IPS-18a (cell line): ENCODE results near the gene BMP7.
"Not testable (repeated sequence)": the region's sequence is repeated elsewhere in the genome, so short reads cannot be mapped to it uniquely, and the experiment has no call there.

Experiments used
- H3K27ac ChIP-seq: one replicate; pipeline ENCODE4 v1.5.1; 2013; ENCODE audit warnings: low read length
- H3K27me3 ChIP-seq: one replicate; pipeline ENCODE4 v1.6.1; 2013; ENCODE audit warnings: mild to moderate bottlenecking, low read length; ENCODE audit not compliant: control insufficient read depth, insufficient read depth
- H3K36me3 ChIP-seq: one replicate; pipeline ENCODE4 v1.6.1; 2013; ENCODE audit warnings: low read depth, low read length; ENCODE audit not compliant: control insufficient read depth
- H3K4me1 ChIP-seq: one replicate; pipeline ENCODE4 v1.6.1; 2013; ENCODE audit warnings: low read depth, low read length; ENCODE audit not compliant: control insufficient read depth
- H3K4me3 ChIP-seq: one replicate; pipeline ENCODE4 v1.5.1; 2013; ENCODE audit warnings: low read length
- H3K9ac ChIP-seq: one replicate; pipeline ENCODE4 v1.6.1; 2013; ENCODE audit warnings: mild to moderate bottlenecking, low read length, moderate library complexity
- H3K9me3 ChIP-seq: one replicate; pipeline ENCODE4 v1.6.1; 2013; ENCODE audit warnings: low read depth, low read length; ENCODE audit not compliant: control insufficient read depth

BMP7 gene

DNA sequence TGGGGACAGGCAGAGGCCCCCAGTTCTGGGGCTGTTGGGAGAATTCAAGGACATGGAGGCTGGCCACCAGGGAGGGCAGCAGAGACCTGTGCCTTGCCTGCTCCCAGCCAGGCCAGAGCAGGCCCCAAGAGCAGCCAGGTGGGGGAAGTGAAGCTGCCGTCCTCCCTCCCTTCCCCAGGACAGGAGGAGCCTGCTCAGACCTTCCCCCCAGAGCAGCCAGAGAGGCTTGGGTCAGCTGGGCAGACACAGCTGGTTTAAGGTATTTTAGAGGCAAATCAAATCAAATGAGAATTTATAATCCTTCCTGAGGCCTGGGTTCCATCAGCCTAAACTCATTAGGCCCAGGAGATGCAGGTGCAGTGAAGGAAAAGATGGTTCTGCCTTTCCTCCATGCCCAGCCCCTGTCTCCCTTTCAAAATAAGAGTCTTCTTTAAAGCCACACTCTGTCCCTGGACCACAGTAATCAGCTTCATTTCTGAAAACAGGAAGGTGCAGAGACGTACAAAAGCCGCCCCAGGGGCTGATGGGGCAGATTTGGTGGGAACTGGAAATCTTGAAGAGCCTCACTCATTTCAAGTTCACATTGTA is 21.7 kb downstream of the BMP7 start:
- H3K27me3 ChIP-seq, result no peaks in the 10 kb centered on the region
- no peaks in the 10 kb centered on the region for H3K9me3 ChIP-seq
- H3K36me3 ChIP-seq, result no peaks in the 10 kb centered on the region
- peaks cover 8% of the 10 kb centered on the region for H3K4me1 ChIP-seq
- H3K27ac ChIP-seq, result no peak overlapping the region
- no peak overlapping the region for H3K4me3 ChIP-seq
- no peak overlapping the region for H3K9ac ChIP-seq

DNA sequence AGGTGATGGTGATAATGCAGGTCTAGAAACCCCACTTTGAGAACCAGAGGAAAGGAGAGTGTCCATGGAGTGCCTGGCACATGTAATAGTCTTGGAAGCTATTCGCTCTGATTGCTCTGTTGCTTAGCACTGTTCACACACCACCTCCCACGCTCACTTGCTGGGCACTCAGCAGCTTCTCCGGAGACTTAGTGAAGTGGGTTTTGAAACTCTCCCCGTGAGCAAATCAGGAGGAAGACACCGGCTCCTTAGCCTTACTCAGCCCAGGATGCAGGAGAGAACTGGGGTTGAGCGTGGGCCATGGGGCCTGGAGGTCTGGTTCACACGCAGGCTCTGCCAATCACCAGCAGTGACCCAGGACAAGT is 22.2 kb downstream of the BMP7 start:
- Histone ChIP-seq H3K9ac (no peak overlapping the region), H3K36me3 (no peaks in the 10 kb centered on the region), H3K27ac (no peak overlapping the region), H3K9me3 (no peaks in the 10 kb centered on the region), H3K27me3 (no peaks in the 10 kb centered on the region), H3K4me3 (no peak overlapping the region), H3K4me1 (peaks cover 8% of the 10 kb centered on the region)

DNA sequence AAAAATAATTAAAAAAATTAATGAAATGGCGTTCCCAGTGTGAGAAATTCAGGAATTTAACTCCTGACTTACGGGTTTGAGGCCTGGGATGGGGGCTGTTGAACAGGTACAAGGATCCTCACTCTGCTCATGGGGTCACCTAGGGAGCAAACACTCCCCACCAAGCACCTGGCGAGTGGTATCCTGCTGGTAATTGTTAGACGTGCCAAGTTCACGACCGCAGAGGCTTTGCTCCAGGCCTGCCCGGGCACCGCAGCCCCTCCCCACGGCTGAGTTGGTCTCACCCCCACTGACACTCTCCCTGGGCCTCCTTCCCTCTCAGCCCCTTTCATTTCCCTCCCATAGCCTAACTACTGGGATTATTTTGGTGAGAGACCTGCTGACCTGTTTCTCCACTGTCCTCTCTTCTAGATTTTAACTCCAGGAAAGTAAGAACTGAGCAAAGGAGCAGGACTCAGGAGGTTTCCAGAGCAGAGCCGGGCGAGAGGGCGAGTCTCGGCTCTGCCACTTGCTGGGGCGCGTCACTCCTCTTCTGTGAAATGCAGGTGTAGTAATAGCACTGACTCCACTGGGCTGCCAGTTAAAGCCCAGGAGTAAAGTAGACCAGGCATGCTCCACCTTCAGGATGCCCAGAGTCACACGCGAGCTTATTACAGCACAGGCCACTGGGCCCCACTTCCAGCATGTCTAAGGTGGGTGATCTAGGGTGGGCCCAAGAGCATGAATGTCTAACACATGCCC is 22.8 kb downstream of the BMP7 start:
- H3K9ac ChIP-seq, result no peak overlapping the region
- H3K9me3 ChIP-seq, result no peaks in the 10 kb centered on the region
- H3K4me3 ChIP-seq, result no peak overlapping the region
- H3K27me3 ChIP-seq, result no peaks in the 10 kb centered on the region
- no peak overlapping the region for H3K27ac ChIP-seq
- H3K4me1 ChIP-seq, result peaks cover 8% of the 10 kb centered on the region
- no peaks in the 10 kb centered on the region for H3K36me3 ChIP-seq

DNA sequence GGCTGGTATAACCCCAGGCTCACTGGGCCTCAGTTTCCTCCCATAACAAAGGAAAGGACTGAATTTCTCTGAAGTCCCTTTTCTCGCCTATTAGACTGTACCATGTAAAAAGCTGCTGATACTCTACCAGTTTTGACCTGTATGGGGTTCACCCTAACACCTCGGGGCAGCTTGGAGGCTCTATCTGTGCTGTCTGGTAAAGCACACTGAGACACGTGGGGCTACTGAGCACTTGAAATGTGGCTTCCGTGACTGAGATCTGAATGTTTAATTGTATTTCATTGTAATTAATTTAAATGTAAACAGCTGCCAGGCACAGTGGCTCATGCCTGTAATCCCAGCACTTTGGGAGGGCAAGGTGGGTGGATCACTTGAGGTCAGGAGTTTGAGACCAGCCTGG is 24.0 kb downstream of the BMP7 start:
- no peak overlapping the region for H3K9ac ChIP-seq
- H3K27ac ChIP-seq, result no peak overlapping the region
- H3K4me1 ChIP-seq, result peaks cover 8% of the 10 kb centered on the region
- H3K4me3 ChIP-seq, result no peak overlapping the region
- no peaks in the 10 kb centered on the region for H3K9me3 ChIP-seq
- no peaks in the 10 kb centered on the region for H3K27me3 ChIP-seq
- no peaks in the 10 kb centered on the region for H3K36me3 ChIP-seq

DNA sequence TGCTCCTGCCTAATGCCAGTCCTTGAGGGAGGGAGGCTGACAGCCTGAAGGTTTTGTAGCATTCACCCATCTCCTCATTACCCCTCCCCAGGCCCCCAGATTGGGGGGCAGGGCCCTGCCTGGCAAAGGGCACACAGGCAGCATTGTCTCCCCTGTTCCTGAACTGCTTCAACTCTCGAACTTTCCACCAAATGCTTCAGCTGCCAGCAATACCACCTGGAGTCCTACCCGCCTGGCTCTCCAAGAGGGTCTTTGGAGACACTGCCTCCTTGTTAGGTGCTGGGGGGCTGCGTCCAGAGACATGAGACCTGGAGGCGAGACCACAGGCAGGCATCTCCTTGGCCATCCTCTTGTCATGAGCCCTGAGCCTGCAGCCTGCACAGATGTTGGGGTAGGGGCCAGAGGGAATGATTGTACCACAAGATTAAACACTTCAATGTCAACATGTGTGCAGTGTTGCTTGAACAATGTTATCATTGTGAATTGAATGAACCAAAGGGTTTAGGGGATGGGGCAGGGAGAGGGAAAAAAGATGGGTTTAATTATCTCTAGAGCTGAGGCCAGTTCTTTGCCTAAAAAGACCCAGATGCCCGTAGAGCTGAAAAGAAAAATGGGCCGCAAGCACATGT is 25.0 kb downstream of the BMP7 start:
- Histone ChIP-seq H3K9ac (no peak overlapping the region), H3K4me1 (peaks cover 8% of the 10 kb centered on the region), H3K4me3 (no peak overlapping the region), H3K27ac (no peak overlapping the region), H3K27me3 (no peaks in the 10 kb centered on the region), H3K36me3 (no peaks in the 10 kb centered on the region), H3K9me3 (no peaks in the 10 kb centered on the region)

DNA sequence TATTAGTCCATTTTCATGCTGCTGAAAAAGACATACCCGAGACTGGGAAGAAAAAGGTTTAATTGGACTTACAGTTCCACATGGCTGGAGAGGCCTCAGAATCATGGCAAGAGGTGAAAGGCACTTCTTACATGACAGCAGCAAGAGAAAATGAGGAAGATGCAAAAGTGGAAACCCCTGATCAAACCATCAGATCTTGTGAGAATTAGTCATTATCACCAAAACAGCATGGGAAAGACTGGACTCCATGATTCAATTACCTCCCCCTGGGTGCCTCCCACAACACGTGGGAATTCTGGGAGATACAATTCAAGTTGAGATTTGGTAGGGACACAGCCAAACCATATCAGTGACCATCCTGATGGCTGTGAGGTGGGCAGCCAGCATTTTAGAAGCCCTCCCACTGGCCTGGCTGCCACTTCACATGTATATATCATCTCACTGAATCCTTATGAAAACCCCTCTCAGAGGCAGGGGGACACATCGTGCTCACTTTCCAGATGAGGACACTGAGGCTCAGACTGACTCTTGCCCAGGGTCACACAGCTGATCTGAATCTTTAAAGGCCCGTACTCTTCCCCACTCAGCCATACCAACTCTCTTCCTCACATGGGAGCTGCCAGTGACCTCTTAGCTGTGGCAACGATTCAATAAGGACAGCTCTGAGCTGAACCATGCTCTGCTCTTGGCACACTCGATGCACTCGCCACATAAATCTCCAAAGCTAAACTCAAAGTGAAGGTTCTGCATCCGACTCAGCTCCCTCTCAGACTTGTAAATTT is 25.7 kb downstream of the BMP7 start:
- Histone ChIP-seq H3K4me3 (no peak overlapping the region), H3K27ac (no peak overlapping the region), H3K4me1 (peaks cover 8% of the 10 kb centered on the region), H3K36me3 (no peaks in the 10 kb centered on the region), H3K9me3 (no peaks in the 10 kb centered on the region), H3K27me3 (peaks cover 3% of the 10 kb centered on the region), H3K9ac (no peak overlapping the region)

DNA sequence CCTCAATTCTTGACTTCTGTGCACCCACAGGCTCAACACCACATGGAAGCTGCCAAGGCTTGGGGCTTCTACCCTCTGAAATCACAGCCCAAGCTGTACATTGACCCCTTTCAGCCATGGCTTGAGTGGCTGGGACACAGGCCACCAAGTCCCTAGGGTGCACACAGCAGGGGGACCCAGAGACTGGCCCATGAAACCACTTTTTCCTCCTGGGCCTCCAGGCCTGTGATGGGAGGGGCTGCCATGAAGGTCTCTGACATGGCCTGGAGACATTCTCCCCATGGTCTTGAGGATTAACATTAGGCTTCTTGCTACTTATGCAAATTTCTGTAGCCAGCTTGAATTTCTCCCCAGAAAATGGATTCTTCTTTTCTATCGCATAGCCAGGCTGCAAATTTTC is 26.7 kb downstream of the BMP7 start:
- H3K27me3 ChIP-seq, result peaks cover 14% of the 10 kb centered on the region
- H3K9me3 ChIP-seq, H3K4me3 ChIP-seq, H3K36me3 ChIP-seq, H3K9ac ChIP-seq, H3K4me1 ChIP-seq, H3K27ac ChIP-seq: not testable (repeated sequence)

DNA sequence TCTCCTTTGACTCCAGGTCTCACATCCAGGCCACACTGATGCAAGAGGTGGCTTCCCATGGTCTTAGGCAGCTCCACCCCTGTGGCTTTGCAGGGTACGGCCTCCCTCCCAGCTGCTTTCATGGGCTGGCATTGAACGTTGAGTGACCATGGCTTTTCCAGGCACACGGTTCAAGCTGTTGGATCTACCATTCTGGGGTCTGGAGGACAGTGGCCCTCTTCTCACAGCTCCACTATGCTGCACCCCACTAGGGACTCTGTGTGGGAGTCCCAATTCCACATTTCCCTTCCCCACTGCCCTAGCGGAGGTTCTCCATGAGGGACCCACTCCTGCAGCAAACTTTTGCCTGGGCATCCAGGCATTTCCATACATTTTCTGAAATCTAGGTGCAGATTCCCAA is 27.1 kb downstream of the BMP7 start:
- H3K9me3 ChIP-seq, H3K27ac ChIP-seq, H3K36me3 ChIP-seq, H3K9ac ChIP-seq, H3K4me3 ChIP-seq, H3K4me1 ChIP-seq: not testable (repeated sequence)
- peaks cover 18% of the 10 kb centered on the region for H3K27me3 ChIP-seq

DNA sequence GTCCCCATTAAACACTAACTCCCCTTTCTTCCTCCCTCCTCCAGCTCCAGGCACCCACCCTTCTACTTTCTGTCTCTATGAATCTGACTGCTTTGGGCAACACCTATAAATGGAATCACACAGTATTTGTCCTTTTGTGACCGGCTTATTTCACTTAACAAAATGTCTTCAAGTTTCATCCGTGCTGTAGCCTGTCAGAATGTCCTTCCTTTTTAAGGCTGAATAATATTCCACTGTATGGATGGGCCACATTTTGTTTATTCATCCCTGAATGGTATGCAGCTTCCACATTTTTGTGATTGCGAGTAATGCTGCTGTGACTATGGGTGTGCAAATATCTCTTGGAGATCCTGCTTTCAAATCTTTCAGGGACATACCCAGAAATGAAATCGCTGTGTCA is 28.4 kb downstream of the BMP7 start:
- H3K4me3 ChIP-seq, result no peak overlapping the region
- H3K4me1 ChIP-seq, result peaks cover 1% of the 10 kb centered on the region
- no peaks in the 10 kb centered on the region for H3K9me3 ChIP-seq
- H3K27ac ChIP-seq, result no peak overlapping the region
- no peaks in the 10 kb centered on the region for H3K36me3 ChIP-seq
- peaks cover 30% of the 10 kb centered on the region for H3K27me3 ChIP-seq
- no peak overlapping the region for H3K9ac ChIP-seq

DNA sequence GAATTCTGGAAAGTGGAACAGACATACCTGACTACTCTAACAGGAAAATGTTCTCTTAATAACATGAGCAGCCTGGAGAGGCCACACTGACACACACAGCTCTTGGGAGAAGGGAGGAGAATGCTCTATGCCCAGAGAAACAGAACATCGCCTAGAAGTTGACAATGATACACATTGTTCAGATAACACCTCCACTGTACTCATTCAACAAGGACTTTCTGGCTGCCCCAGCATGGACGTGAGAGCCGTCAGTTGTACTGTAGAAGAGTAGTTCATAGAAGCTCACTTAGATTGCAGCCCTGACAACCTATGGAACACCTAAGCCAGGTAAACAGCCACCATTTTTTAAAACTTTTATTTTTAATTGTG is 28.9 kb downstream of the BMP7 start:
- Histone ChIP-seq H3K27me3 (peaks cover 35% of the 10 kb centered on the region), H3K4me3 (no peak overlapping the region), H3K36me3 (no peaks in the 10 kb centered on the region), H3K9ac (no peak overlapping the region), H3K27ac (no peak overlapping the region), H3K4me1 (peaks cover 6% of the 10 kb centered on the region), H3K9me3 (no peaks in the 10 kb centered on the region)

DNA sequence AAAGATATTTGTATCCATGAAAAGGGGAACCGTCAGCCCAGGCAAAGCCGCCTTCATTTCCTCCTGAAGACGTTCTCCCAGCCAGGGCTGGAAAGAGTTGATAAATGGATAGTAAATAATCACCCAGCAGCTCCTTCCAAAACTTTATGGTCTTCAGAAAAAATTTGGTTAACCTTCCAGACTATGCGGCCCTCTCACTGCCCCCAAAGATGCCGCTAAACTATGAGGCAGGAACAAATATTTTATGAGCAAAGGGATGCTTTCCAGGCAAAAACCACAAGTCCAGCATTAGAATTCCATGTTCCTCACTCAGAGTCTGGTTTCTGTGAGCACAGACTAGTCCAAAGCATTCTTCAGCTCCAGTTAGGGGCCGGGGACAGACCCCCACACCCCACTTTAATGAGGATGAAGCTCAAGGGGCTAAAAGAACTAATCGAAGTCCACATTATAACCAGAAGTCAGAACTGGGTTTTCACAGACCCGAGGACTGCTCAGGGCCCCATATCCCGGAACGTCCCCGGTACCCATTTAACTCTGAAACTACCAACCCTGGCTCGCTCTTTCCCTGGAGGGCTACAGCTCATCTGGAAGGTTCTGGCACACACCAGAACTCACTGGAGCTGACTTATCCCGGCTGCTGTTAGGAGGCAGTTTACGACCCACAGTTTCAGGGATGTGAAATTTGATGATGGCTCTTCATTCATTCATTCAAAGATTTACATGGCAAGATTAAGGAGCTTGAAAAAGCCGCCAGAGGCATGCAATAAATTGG is 29.4 kb downstream of the BMP7 start:
- H3K4me1 ChIP-seq, result peaks cover 11% of the 10 kb centered on the region
- no peak overlapping the region for H3K9ac ChIP-seq
- H3K27me3 ChIP-seq, result peaks cover 39% of the 10 kb centered on the region
- H3K4me3 ChIP-seq, result no peak overlapping the region
- H3K27ac ChIP-seq, result no peak overlapping the region
- H3K9me3 ChIP-seq, result no peaks in the 10 kb centered on the region
- H3K36me3 ChIP-seq, result no peaks in the 10 kb centered on the region
